LHCN-M2 (cell line): ENCODE data around the gene MMP20. TPM values are rescaled to one million over a fixed set of nuclear protein-coding genes. Genes with fewer than 3 reads are reported as not detected.

Source experiments
- DNase-seq: peaks from one replicate; pipeline ENCODE4 v3.0.0-alpha.2; 2012; ENCODE audit warnings: low read depth
- total RNA-seq: library from RNA; depleted of rRNA; stranded (reverse); fragments of >200 nt; gene quantifications from 2 replicates; pipeline ENCODE4 v1.2.3, GENCODE V29; 2014

MMP20 gene
- total RNA-seq, 1 experiment from 2014 or later, result not detected

- DNase-seq, result peak; percentile 92
Measured at GRCh38 chr11:102560555-102561011, 64.5 kb downstream of the MMP20 start.

GRCh38 chr11:102559839-102560238, 65.3 kb downstream of the MMP20 start:
- DNase-seq, result no peak

GRCh38 chr11:102555091-102555490, 70.0 kb downstream of the MMP20 start:
- DNase-seq, result no peak

GRCh38 chr11:102553835-102554282, 71.3 kb downstream of the MMP20 start:
- no peak for DNase-seq

GRCh38 chr11:102552447-102553194, 72.5 kb downstream of the MMP20 start:
- DNase-seq, result no peak

- no peak for DNase-seq
Measured at GRCh38 chr11:102552020-102552419, 73.1 kb downstream of the MMP20 start.

- no peak for DNase-seq
Measured at GRCh38 chr11:102551169-102551781, 73.9 kb downstream of the MMP20 start.

GRCh38 chr11:102546923-102547471, 78.1 kb downstream of the MMP20 start:
- peak; percentile 29 for DNase-seq

GRCh38 chr11:102546427-102546826, 78.7 kb downstream of the MMP20 start:
- DNase-seq, result no peak

GRCh38 chr11:102545701-102546100, 79.4 kb downstream of the MMP20 start:
- DNase-seq, result no peak

- no peak for DNase-seq
Measured at GRCh38 chr11:102544594-102544993, 80.5 kb downstream of the MMP20 start.

- no peak for DNase-seq
Measured at GRCh38 chr11:102539567-102539966, 85.6 kb downstream of the MMP20 start.

GRCh38 chr11:102538932-102539331, 86.2 kb downstream of the MMP20 start:
- no peak for DNase-seq

GRCh38 chr11:102534261-102534872, 90.8 kb downstream of the MMP20 start:
- peak; percentile 63 for DNase-seq

- peak; percentile 62 for DNase-seq
Measured at GRCh38 chr11:102530558-102530957, 94.6 kb downstream of the MMP20 start, which contains the start of gene MMP7. Gene MMP7, minus strand, starts transcription at chr11:102530747. Its CDS starts 47 bp downstream, at chr11:102530700.

- DNase-seq, result no peak
Measured at GRCh38 chr11:102528618-102529017, 96.5 kb downstream of the MMP20 start.

GRCh38 chr11:102527684-102528083, 97.4 kb downstream of the MMP20 start:
- DNase-seq, result no peak

- no peak for DNase-seq
Measured at GRCh38 chr11:102527041-102527440, 98.1 kb downstream of the MMP20 start.
